ACHN (cell line): ENCODE measurements around the gene RDH5.

Source experiments
- DNase-seq: peaks from one replicate; pipeline ENCODE4 v3.0.0-alpha.2; 2015
- in situ Hi-C: cut with HindIII; loops from 2 replicates; pipeline ENCODE4 v1.10.0; 2017; ENCODE audit warnings: low sequenced_read_pairs, low pct_ligation_motif_present, low pct_unique_long_range_greater_than_20kb

RDH5 gene

GRCh38 chr12:55707841-55708694 lies 12.1 kb upstream of the RDH5 start, which contains the start of gene ITGA7:
Gene ITGA7, minus strand, starts transcription at chr12:55707904. Its CDS starts 222 bp downstream, at chr12:55707682.
- in situ Hi-C loops: no loop called here
- DNase-seq: peak; percentile 83

GRCh38 chr12:55708695-55709233 lies 11.4 kb upstream of the RDH5 start:
- DNase-seq: no peak
- in situ Hi-C loops: no loop called here

- DNase-seq: no peak
- in situ Hi-C loops: no loop called here
These were observed 8.2 kb upstream of the RDH5 start for GRCh38 chr12:55711786-55712553.

GRCh38 chr12:55712700-55713415 lies 7.3 kb upstream of the RDH5 start:
- in situ Hi-C loops: no loop called here

GRCh38 chr12:55713721-55714120 lies 6.5 kb upstream of the RDH5 start:
- no peak for DNase-seq
- in situ Hi-C loops: no loop called here

More at GRCh38 chr12:55712700-55713415, 7.3 kb upstream of the RDH5 start:
- no peak for DNase-seq

- in situ Hi-C loops: no loop called here
- DNase-seq: no peak
These were observed 4.9 kb upstream of the RDH5 start for GRCh38 chr12:55715169-55715764.

GRCh38 chr12:55715833-55716581 lies 4.2 kb upstream of the RDH5 start, which contains the start of gene BLOC1S1:
Gene BLOC1S1, plus strand, starts transcription at chr12:55716046. Its CDS starts 6 bp downstream, at chr12:55716052.
- in situ Hi-C loops: no loop called here
- DNase-seq: peak; percentile 98

GRCh38 chr12:55716582-55716957 lies 3.6 kb upstream of the RDH5 start:
- in situ Hi-C loops: no loop called here
- no peak for DNase-seq

- in situ Hi-C loops: no loop called here
- DNase-seq: peak; percentile 66
These were observed 2.9 kb upstream of the RDH5 start for GRCh38 chr12:55717011-55718007.

GRCh38 chr12:55718015-55718414 lies 2.2 kb upstream of the RDH5 start:
- DNase-seq: no peak
- in situ Hi-C loops: no loop called here

GRCh38 chr12:55718624-55719275 lies 1.4 kb upstream of the RDH5 start:
- in situ Hi-C loops: no loop called here

GRCh38 chr12:55719371-55719770 lies 822 bp upstream of the RDH5 start:
- DNase-seq: no peak
- in situ Hi-C loops: no loop called here

More at GRCh38 chr12:55718624-55719275, 1.4 kb upstream of the RDH5 start:
- no peak for DNase-seq

GRCh38 chr12:55720894-55721444 lies 776 bp downstream of the RDH5 start:
- peak; percentile 97 for DNase-seq
- in situ Hi-C loops: no loop called here

- no peak for DNase-seq
- in situ Hi-C loops: no loop called here
These were observed 1.5 kb downstream of the RDH5 start for GRCh38 chr12:55721601-55722213.

- in situ Hi-C loops: no loop called here
- no peak for DNase-seq
These were observed 2.8 kb downstream of the RDH5 start for GRCh38 chr12:55722948-55723347.
